Liver (tissue), 9 donors: Measurements from ENCODE around the gene GRAMD2A. TPM values are rescaled to one million over a fixed set of nuclear protein-coding genes. Genes with fewer than 3 reads are reported as not detected.

Source experiments
- DNase-seq: peaks from one replicate; pipeline ENCODE4 v3.0.0-alpha.2; 2017; ENCODE audit warnings: low spot score
- H3K27ac ChIP-seq, 2 donors: one replicate each; pipeline ENCODE4 v1.7.0; 2013; ENCODE audit warnings: inconsistent platforms in 2 of 2, low read length in 2 of 2, control low read depth in 1 of 2, low read depth in 1 of 2, mild to moderate bottlenecking in 1 of 2
- H3K27me3 ChIP-seq, 4 donors: one replicate each; pipeline versions ENCODE4 v1.6.1 to v1.7.0; 2013; ENCODE audit warnings: low read length in 3 of 4, inconsistent platforms in 1 of 4, mild to moderate bottlenecking in 1 of 4, moderate library complexity in 1 of 4; ENCODE audit not compliant: control insufficient read depth in 4 of 4, insufficient read depth in 4 of 4
- H3K36me3 ChIP-seq, 4 donors: one replicate each; pipeline versions ENCODE4 v1.6.1 to v1.7.0; 2013; ENCODE audit warnings: low read length in 3 of 4, mild to moderate bottlenecking in 3 of 4, low read depth in 1 of 4, moderate library complexity in 1 of 4; ENCODE audit not compliant: control insufficient read depth in 4 of 4, insufficient read depth in 3 of 4
- H3K4me1 ChIP-seq, 4 donors: one replicate each; pipeline versions ENCODE4 v1.6.1 to v1.7.0; 2013; ENCODE audit warnings: low read length in 3 of 4, mild to moderate bottlenecking in 3 of 4, moderate library complexity in 1 of 4; ENCODE audit not compliant: control insufficient read depth in 4 of 4, insufficient read depth in 4 of 4
- H3K4me3 ChIP-seq, 3 donors: one replicate each; pipeline versions ENCODE4 v1.6.1 to v1.7.0; 2013; ENCODE audit warnings: low read length in 3 of 3, control low read depth in 1 of 3, low read depth in 1 of 3, mild to moderate bottlenecking in 1 of 3
- H3K9ac ChIP-seq, 2 donors: one replicate each; pipeline ENCODE4 v1.7.0; 2013; ENCODE audit warnings: low read length in 2 of 2, mild to moderate bottlenecking in 2 of 2, moderate library complexity in 2 of 2, control low read depth in 1 of 2, low read depth in 1 of 2
- H3K9me3 ChIP-seq, 4 donors: one replicate each; pipeline versions ENCODE4 v1.6.1 to v1.7.0; 2013; ENCODE audit warnings: low read length in 3 of 4; ENCODE audit not compliant: control insufficient read depth in 4 of 4
- ATF3 ChIP-seq: IDR thresholded peaks from 2 replicates; pipeline ENCODE4 v1.6.1; 2016; ENCODE audit warnings: antibody characterized with exemption
- CTCF ChIP-seq: fragments of 150-350 bp; IDR thresholded peaks from 2 replicates; pipeline ENCODE4 v1.5.1; 2017; ENCODE audit warnings: improper control_type of control experiment, low read depth, low read length; ENCODE audit not compliant: missing input control
- EGR1 ChIP-seq, 2 donors: IDR thresholded peaks; 2 replicates each; pipeline ENCODE4 v1.6.1; 2016 to 2018; ENCODE audit warnings: antibody characterized with exemption in 2 of 2, low read depth in 2 of 2
- FOXA1 ChIP-seq: IDR thresholded peaks from 2 replicates; pipeline ENCODE4 v1.6.1; 2016; ENCODE audit warnings: antibody characterized with exemption
- FOXA2 ChIP-seq: IDR thresholded peaks from 2 replicates; pipeline ENCODE4 v1.6.1; 2016; ENCODE audit warnings: antibody characterized with exemption
- GABPA ChIP-seq, 2 donors: IDR thresholded peaks in 1 of 2; conservative IDR thresholded peaks in 1 of 2; 2 replicates each; pipeline ENCODE4 v1.6.1; 2016; ENCODE audit warnings: antibody characterized with exemption in 2 of 2, mild to moderate bottlenecking in 1 of 2, moderate library complexity in 1 of 2
- HNF4A ChIP-seq, 2 donors: conservative IDR thresholded peaks; 2 replicates each; pipeline ENCODE4 v1.6.1; 2016; ENCODE audit warnings: antibody characterized with exemption in 2 of 2, mild to moderate bottlenecking in 2 of 2
- HNF4G ChIP-seq: IDR thresholded peaks from 2 replicates; pipeline ENCODE4 v1.6.1; 2016; ENCODE audit warnings: antibody characterized with exemption
- JUND ChIP-seq, 2 donors: IDR thresholded peaks; 2 replicates each; pipeline ENCODE4 v1.6.1; 2016; ENCODE audit warnings: antibody characterized with exemption in 2 of 2
- MAX ChIP-seq: IDR thresholded peaks from 2 replicates; pipeline ENCODE4 v1.6.1; 2016; ENCODE audit warnings: antibody characterized with exemption
- NR2F2 ChIP-seq: IDR thresholded peaks from 2 replicates; pipeline ENCODE4 v1.6.1; 2016; ENCODE audit warnings: antibody characterized with exemption
- RAD21 ChIP-seq, 2 donors: IDR thresholded peaks; 2 replicates each; pipeline ENCODE4 v1.6.1; 2016; ENCODE audit warnings: antibody characterized with exemption in 2 of 2, mild to moderate bottlenecking in 2 of 2
- REST ChIP-seq: IDR thresholded peaks from 2 replicates; pipeline ENCODE4 v1.6.1; 2016; ENCODE audit warnings: antibody characterized with exemption, mild to moderate bottlenecking
- RXRA ChIP-seq, 2 donors: IDR thresholded peaks; 2 replicates each; pipeline ENCODE4 v1.6.1; 2017 to 2018; ENCODE audit warnings: antibody characterized with exemption in 2 of 2, mild to moderate bottlenecking in 1 of 2
- SP1 ChIP-seq: IDR thresholded peaks from 2 replicates; pipeline ENCODE4 v1.6.1; 2018; ENCODE audit warnings: antibody characterized with exemption, mild to moderate bottlenecking
- TAF1 ChIP-seq: conservative IDR thresholded peaks from 2 replicates; pipeline ENCODE4 v1.6.1; 2016; ENCODE audit warnings: antibody characterized with exemption, mild to moderate bottlenecking
- YY1 ChIP-seq: IDR thresholded peaks from 2 replicates; pipeline ENCODE4 v1.6.1; 2016; ENCODE audit warnings: antibody characterized with exemption, mild to moderate bottlenecking
- ZBTB33 ChIP-seq: IDR thresholded peaks from 2 replicates; pipeline ENCODE4 v1.6.1; 2016; ENCODE audit warnings: antibody characterized with exemption
- WGBS: extraction: QIAGEN DNeasy Blood & Tissue Kit; methylation state at CpG from one replicate; pipeline ENCODE4 v1.1.7; 2013; 5-methylcytosine and 5-hydroxymethylcytosine counted together
- polyA plus RNA-seq, 2 donors: library from polyadenylated mRNA; stranded (reverse) in 1 of 2; unstranded in 1 of 2; fragments of 200-250 nt in 1 of 2; fragments of >200 nt in 1 of 2; fragmentation: Nextera tagmentation in 1 of 2; extraction: Ambion mirVana in 1 of 2; gene quantifications; one replicate each; pipeline versions ENCODE4 v1.2.1 to v1.2.3, GENCODE V29; 2013 to 2015
- total RNA-seq, 2 donors: library from RNA; depleted of rRNA; stranded (reverse); fragments of >200 nt; gene quantifications; one replicate each; pipeline ENCODE4 v1.2.3, GENCODE V29; 2014
- donor health status: healthy.
- donor health status: healthy.
- donor health status: healthy.
- donor health status: healthy.
- donor health status: healthy.

GRAMD2A gene
- total and polyA plus RNA-seq, 4 donors, result not detected

- no peaks in the 10 kb centered on the region for H3K9me3 ChIP-seq
- H3K36me3 ChIP-seq, result no peaks in the 10 kb centered on the region
- H3K27ac ChIP-seq, result no peak overlapping the region
- H3K9ac ChIP-seq, result no peak overlapping the region
- DNase-seq, result no peak
- 79% methylated on average over 3 of the region's 3 CpGs for WGBS
- no peak overlapping the region for H3K4me3 ChIP-seq
- H3K4me1 ChIP-seq, result no peaks in the 10 kb centered on the region
- no peak for TF ChIP-seq FOXA1
- TF ChIP-seq RAD21 (IDR thresholded peaks at IDR 0.05), result no peak
- no peak for TF ChIP-seq TAF1
- no peak for TF ChIP-seq YY1
- no peak for TF ChIP-seq SP1
- TF ChIP-seq NR2F2, result no peak
- TF ChIP-seq HNF4A (conservative IDR thresholded peaks at IDR 0.05), result no peak
- TF ChIP-seq ATF3, result no peak
- no peak for TF ChIP-seq EGR1 (IDR thresholded peaks at IDR 0.05; ENCODE audit: low read depth in 2 of 2)
- TF ChIP-seq GABPA (IDR thresholded peaks at IDR 0.05 in 1 of 2, conservative IDR thresholded peaks at IDR 0.05 in 1 of 2), result no peak
- TF ChIP-seq REST, result no peak
- TF ChIP-seq CTCF, result no peak
- no peak for TF ChIP-seq ZBTB33
- TF ChIP-seq RXRA (IDR thresholded peaks at IDR 0.05), result no peak
- TF ChIP-seq FOXA2, result no peak
- TF ChIP-seq MAX, result no peak
- no peak for TF ChIP-seq HNF4G
- no peak for TF ChIP-seq JUND (IDR thresholded peaks at IDR 0.05)
- H3K27me3 ChIP-seq, result no peaks in the 10 kb centered on the region
Observed at GRCh38 chr15:72131922-72132321, 65.7 kb downstream of the GRAMD2A start.
